NCI-H146 (cell line): Measurements from ENCODE around the gene BNIP3.
"Not testable (repeated sequence)": the region's sequence is repeated elsewhere in the genome, so short reads cannot be mapped to it uniquely, and the experiment has no call there.

ENCODE experiments used
- DNase-seq: peaks from one replicate; lab custom pipeline; 2025; lab: John Stamatoyannopoulos, UW

The BNIP3 gene

DNA sequence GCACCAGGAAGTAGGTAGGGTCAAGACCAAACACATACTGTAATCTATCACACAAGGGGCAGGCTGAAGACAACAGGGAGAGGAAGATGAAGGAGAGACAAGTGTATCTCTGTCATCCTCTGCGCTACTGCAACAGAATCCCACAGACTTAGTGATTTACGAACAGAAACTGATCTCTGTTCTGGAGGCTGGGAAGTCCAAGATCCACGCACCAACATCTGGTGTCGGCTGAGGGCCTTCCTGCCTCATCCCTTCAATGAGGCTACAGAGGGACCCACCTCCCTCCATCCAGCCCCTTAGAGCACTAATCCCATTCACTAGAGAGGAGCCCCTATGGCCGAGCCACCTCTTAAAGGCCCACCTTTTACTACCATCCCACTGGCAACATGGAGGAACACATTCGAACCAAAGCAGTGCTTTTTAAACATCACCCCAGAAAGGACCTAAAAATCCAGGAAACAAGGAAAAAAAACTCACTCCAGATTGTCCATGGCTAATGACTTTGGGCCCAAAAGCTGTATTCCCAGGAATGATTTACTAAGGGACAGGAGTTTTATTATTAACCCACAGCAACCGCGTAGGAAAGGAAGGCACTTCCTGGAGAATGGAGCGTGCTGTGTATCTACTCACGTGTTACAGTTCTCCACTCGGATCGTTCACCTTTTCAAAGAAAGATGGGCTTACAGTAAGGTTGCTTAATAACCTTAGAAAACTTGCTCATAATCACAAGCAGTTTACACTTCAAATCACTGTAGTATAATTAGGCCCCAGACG, 4.2 kb downstream of the BNIP3 start:
- no peak for DNase-seq

DNA sequence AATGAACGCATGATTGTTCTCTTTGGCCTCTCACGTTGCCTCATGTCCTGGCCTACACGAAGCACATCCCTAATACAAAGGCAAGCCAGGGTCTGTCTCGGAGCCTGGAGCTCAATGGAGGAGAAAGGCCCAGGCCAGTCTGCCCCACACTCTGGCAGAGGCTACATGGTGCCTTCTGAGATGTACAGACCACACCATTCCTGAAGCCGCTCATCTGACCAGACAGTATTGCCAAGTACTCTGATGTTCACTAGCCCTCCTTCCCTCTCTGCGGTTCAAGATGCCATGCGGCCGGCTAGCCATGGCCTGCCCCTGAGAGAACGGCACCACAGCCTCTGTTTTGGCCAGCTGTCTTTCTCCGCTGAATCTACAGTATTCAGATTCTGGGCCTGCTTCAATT, 5.9 kb downstream of the BNIP3 start:
- DNase-seq = no peak

DNA sequence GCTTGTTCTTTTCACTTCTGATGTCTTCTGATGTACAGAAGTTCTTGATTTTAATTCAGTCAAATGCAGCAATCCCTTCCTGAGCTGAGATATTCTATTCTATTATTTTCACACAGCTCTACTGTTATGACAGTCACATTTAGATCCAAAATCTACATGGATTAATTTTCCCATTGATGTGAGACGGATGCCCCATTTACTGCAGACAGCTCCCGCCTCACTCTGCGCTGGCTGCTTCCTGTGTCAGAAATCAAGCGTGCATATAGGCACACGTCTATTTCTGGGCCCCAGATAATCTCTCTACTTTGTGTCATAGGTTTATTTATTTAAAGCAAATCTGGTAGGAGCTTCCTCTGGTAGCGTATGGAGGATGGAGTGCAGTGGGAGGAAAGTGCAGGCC, 6.7 kb downstream of the BNIP3 start:
- DNase-seq = no peak

DNA sequence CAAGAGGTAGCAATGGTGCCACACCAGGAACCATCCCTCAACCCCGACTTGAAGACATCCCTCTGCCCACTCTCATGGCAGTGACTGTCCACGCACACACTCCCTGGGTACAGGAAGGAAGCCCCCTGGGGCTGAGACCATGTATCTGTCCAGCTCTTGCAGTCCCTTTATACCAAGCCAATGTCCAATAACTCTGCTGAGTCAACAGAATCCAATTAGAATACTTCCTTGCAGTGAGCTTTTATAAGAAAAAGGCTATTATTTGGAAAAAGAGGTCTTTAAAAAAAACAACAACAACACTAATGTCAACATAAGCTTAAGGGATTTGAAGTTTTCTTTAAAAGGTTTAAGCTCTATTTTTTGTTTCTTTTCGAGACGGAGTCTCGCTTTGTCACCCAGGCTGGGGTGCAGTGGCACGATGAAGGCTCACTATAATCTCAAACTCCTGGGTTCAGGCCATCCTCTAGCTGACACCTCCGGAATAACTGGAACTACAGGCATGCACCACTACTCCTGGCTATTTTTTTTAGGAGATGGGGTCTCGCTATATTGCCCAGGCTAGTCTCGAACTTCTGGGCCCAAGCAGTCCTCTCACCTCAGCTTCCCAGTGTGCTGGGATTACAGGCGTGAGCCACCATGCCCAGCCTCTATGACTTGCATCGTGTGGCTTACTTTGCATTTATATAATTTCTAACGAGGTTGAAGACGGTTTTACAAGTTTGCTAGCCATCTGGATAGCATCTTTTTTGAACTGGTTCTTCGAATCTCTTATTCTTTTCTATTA, 7.5 kb downstream of the BNIP3 start:
- no peak for DNase-seq

DNA sequence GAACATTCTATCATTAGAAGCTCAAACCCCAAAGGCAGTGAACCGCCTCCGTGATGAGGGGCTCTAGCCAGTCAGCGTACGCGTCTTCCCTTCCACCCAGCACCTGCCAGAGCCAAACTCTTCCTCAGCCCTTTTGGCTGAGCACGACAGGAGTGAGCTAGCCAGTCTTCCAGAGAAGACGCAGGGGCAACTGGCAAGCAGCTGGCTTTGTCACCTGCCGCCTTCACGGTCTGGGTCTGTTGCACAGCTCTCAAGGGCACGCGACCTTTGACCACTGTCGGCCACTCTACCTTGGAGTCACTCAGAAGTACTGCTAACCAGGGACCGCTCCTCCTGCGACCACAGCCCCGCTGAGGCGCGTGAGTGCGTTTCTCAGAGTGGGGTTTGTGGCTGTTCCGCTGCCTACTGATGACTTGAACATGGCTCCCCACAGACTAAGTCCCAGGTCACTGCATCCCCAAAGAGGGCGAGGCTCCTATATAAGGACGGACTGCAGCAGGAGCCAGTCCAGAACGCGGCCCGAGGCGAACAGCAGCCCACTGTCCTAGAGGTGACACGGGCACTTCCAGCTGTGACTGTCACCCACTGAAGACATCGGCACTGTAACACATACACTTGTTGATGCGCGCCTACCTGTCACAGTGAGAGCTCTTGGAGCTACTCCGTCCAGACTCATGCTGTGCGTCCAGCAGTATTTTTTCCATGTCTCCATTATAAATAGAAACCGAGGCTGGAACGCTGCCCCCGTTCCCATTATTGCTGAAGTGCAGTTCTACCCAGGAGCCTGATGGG, 8.4 kb downstream of the BNIP3 start:
- DNase-seq = no peak

DNA sequence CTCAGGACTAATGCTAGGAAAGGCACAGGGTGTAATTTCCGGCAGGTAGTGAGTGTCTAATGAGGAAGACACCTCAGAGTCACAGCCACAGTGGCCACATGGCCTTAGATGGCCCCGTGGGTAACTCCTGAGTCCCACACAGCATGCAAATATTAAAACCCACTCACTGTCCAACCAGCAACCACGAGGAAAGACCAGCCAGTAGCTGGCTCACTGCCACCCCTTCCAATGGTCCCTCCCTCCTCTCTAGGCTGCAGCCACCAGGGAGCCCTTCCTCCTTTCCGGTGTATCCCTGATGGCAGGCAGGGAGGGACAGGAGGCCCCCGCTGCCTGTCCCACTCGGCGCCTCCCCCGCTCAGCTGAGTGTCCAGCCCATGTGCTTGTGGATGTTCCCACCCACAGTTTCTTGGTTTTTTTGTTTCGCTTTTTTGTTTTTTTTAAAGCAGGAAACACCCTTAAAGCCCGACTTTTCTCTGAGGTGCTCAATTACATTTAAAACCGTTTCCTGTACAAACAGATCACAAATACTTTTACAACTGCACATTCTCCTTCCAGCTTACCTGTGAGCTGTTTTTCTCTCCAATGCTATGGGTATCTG, 9.2 kb downstream of the BNIP3 start:
- DNase-seq = no peak

DNA sequence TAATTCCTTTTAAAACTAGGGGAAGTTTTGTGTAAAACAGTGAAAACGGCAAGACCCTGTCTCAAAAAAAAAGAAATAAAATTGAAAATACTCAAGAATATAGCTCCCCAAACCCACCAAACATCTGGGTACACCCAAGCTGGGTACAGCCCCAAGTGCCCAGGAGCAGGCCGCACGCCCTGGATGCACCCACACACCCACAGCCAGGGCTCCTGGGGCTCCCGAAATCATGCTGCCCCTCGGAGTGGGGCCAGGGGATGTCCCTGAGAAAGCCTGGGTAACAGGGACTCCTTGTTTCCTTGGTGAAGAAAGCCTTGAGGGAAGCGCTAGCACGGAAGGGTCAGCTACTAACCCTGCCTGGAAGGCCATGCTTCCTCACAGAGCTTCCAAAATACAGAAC, 10.1 kb downstream of the BNIP3 start:
- DNase-seq = no peak

DNA sequence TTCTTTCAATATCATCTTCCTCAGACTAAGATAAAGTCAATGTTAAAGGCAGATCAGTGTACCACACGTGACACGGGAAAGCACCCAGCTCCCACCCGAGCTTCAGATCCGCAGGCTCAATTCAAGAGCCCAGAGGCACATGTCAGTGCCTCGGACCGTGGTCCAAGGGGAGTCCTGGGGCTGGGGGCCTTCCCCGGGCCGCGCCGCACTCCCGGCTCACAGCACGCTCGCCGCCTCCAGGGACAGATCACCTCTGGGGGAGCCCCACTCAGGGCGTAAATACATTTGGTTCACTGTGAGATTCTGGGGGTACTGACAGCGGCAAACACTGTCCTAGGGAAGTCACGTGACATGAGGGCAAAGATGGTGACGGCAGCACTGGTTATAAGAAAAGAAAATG, 10.8 kb downstream of the BNIP3 start:
- no peak for DNase-seq

DNA sequence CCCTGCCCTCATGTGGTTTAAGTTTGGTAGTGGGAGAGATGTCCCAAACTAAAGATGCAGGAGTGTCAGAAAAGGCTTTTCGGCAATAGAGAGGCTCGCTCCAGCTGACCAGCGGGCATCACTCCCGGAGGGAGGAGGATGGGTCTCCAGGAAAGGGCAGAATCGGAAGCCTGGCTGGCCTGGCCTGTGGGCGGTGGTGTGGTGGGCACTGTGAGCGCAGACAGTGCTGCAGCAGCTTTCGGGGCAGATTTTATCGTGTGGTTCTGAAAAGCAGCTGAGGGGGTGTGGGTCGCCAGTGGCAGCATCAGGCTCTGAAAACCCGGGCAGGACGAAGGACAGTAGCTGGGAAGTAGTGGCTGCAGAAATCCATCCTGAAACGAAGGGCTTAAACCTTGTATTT, 12.8 kb downstream of the BNIP3 start:
- DNase-seq = no peak

DNA sequence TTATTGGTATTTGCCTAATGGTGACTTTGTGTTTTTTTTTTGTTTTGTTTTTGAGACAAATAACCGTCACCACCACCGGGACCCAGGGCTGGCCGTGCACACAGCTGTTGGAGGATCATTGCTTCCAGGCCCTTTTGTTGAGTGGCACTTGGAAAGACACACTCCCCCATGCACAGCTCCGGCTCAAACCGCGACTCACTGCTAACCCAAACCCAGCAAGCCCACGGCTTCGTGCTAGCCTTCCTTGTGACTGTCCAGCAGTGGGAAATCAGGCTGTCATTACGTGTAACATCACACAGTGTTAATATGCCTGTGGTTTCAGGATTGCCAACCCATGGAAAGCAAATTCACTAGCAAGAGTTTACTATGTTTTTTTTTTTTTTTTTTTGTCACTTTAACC, 17.4 kb downstream of the BNIP3 start:
- DNase-seq = no peak

DNA sequence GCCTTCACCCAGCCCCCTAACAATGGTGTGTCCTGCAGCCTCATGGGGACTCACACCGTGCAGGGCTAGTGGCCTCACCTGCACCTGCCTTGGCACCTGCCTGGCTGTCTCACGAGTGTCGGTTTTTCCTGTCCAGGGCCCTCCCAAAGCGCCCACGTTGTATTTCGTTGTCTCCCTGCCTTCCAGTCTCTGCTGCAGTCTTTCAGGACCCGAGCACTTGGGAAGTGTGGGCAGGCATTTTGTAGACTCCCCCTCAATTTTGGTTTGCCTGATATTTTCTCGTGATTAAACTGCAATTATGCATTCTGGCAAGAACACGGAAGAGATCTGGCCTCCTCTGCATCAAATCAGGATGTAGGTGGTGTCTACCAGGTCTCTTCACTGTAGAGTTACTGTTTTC, 17.9 kb downstream of the BNIP3 start:
- no peak for DNase-seq

DNA sequence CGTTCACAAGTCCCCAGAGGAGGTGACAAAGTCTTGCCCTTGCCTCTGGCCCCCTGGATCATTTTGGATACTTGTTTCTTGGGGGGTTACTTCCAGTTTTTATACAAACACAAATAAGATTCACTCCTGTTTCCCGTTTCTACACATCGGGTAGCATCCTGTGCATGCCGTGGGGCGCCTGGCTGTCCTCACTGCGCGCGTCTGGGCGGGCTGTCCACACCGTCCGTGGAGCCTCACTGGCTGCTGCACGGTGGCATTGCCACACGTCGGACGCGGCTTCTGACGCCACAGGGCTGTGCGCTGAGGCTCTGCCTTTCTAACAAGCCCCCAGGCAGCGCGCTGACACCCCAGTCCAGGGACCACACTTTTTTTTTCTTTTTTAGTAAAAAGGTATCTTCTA, 18.4 kb downstream of the BNIP3 start:
- no peak for DNase-seq

DNA sequence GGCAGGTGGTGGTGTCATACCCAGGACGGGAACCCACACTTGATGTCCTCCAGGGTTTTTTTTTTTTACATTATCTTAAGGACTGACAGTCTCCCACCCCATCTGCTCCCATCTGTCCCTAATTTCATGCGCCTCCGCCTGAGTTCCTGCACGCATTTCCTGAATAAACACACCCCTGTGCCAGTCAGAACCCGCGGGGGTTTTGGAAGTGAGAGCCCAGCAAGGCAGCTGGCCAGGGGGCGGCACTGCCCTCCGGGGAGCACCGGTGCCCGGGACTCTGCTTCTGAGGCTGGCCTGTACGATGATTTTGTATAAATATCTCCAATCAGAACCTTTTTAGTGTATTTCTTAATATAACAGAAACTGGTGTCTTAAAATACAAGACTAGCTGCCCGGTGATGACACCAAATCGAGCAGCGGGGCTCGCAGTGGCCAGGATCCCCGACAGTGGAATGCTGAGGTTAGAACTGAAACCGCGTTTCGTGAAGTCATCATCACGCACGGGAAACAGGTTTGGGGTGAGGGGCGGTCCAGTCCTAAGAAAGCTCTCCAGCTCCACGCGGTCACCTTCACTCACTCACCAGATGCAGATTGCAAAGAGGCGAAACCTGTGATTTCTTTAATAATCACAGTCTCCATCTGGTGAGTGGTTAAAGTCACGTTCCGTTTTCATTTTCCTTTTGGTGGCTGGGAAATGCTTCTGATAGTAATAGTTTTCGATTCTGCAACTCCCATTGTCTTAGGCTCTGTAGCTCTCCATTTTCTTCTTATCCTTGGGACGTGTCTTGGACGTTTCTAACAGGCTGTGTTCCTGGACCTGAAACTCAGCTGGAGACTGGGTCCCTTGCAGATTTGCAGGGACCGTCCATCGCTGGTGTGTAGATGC, 19.7 kb downstream of the BNIP3 start:
- no peak for DNase-seq

DNA sequence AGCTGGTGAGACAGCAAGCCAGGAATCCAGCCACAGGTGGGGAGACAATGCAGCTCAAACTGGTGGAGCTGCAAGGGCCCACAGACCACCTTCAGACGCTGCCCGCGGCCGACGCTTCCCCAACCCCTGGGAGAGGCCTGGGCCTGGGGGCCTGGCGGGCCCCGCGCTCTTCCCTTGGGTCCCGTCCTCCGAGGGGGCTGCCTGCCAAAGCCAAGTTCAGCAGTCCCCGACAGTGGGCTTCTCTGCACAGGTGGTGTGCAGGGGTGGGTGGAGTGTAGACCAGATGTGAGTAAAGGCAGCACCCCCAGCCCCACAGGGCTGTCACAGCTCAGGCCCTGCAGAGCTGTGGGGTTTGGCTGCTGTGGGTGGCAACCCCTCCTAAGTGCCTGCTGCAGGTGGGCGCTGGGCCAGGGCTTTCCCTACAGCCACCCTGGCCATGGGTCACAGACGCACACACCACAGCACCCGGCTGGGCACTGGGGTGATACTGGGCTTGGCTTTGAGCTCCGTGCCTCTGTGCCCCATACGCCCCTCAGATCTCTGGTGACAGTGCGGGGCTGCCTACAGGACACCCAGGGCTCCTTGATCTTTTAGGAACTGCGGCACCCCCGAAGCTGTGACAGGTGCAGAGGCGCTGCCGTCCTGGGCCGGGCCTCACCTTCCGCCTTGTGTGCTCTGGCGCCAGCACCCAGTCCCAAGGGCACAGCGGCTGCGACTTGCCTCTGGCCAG, 20.5 kb downstream of the BNIP3 start:
- no peak for DNase-seq

DNA sequence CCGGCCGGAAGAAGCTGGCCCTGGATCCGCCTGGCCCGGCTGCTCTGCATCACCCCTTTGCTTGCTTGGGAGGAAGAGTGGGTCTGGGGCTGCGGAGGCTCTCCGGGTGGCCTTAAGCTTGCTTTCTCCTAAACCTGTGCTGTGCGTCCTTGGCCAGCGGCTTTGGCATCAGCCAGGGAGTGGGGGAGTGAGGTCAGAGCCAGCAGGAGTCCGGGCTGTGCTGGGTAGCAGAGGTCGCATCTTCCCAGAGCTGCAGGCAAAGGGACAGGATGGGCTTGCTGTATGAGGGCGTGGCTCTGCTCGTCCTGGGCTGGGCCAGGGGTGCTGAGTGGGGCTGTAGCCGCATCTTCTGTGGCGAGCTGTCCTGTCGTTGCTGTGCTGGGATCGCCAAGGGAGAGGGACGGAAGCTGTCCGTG, 21.1 kb downstream of the BNIP3 start:
- DNase-seq = no peak

DNA sequence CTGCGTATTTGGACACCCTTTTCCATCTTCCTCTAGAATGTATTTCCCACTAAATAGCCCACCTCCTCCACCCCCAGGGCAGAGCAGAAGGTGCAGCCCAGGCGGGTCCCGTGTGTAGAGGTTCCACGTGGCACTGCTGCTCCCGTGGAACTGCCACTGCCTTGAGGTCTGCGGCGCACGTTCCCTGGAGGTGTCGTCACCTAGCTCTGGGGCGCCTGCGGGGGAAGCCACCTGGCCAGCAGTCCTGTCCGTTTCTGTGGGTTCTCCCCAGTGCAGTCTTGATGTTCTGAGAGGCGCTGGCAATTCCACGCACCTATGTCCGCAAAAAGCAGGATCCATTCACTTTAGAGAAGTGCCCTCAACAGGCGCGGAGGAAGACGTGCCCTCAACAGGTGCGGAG, 21.9 kb downstream of the BNIP3 start:
- DNase-seq = no peak

DNA sequence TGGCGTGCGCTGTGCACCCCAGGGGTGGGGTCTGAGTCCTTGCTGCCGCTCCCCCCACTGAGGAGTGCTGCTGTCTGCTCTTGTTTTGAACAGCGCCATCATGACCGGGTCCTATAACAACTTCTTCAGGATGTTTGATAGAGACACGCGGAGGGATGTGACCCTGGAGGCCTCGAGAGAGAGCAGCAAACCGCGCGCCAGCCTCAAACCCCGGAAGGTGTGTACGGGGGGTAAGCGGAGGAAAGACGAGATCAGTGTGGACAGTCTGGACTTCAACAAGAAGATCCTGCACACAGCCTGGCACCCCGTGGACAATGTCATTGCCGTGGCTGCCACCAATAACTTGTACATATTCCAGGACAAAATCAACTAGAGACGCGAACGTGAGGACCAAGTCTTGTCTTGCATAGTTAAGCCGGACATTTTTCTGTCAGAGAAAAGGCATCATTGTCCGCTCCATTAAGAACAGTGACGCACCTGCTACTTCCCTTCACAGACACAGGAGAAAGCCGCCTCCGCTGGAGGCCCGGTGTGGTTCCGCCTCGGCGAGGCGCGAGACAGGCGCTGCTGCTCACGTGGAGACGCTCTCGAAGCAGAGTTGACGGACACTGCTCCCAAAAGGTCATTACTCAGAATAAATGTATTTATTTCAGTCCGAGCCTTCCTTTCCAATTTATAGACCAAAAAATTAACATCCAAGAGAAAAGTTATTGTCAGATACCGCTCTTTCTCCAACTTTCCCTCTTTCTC, 26.0 kb downstream of the BNIP3 start:
- no peak for DNase-seq

DNA sequence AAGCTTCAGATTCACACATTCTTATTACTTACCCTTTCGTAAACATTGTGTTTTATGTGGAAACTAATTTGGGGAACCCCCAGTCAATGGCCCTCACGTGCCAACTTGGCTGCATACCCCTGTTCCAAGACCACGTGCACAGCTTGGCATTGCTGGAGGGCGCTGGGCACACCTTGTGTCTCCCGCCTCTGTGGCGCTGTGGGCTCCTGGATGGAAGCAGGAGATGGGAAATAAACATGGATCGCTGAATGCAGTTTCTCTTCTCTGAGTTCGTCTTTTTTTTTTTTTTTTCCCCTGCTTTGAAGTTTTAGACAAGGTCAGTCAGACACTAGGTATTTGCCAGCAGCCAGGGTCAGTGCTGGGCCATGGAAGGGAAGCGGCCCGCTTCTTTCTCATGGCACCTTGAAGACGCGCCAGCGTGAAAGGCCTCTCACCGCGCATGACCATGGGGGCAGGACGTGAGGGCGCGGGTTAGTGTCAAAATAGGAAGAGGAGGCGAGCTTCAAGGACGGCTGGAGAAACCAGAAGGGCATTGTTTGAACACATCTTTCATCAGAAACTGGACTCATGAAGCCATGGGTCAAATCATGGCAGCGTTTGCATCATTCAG, 27.3 kb downstream of the BNIP3 start:
- DNase-seq = no peak

DNA sequence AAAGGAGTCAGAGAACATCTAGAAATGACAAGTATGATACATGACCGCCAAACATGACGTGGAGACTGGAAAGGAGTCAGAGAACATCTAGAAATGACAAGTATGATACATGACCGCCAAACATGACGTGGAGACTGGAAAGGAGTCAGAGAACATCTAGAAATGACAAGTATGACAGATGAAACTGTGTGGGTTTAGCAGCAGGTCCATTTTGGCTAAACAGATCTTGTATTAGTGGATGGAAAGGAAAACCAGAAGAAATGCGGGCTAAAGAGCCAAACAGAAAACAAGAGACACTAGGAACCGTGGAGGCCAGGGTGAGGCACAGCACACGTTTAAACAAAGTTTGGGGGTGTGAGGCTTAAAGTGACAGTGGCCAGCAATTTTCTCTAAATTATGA, 31.8 kb downstream of the BNIP3 start:
- not testable (repeated sequence) for DNase-seq
